ENCODE measurements around the gene SMIM8.

Gene SMIM8

GRCh38 chr6:87340230-87340629 is 17.8 kb downstream of the SMIM8 start:
- Histone ChIP-seq H2BK12ac (ENCODE audit: low read length) (no peak overlapping the region), H3K27ac (replicated peaks; ENCODE audit: low read length) (no peak overlapping the region), H3K4me1 (ENCODE audit: control insufficient read depth in 2 of 2, insufficient read depth in 1 of 2, low read depth in 1 of 2, low read length in 2 of 2) (peaks cover 0 to 4% of the 10 kb centered on the region in 2 donors), H3K36me3 (replicated peaks in 1 of 2; ENCODE audit: control insufficient read depth in 2 of 2, insufficient read depth in 2 of 2, low read length in 2 of 2) (peaks cover 0 to 8% of the 10 kb centered on the region in 2 donors), H3K4ac (ENCODE audit: low read length) (no peak overlapping the region), H3K4me2 (ENCODE audit: insufficient read depth, low read length, poor library complexity, severe bottlenecking) (no peak overlapping the region), H3K23ac (ENCODE audit: low read depth, low read length, poor library complexity) (no peak overlapping the region), H3K18ac (ENCODE audit: low read length) (no peak overlapping the region), H4K91ac (ENCODE audit: low read depth, low read length, poor library complexity) (no peak overlapping the region), H2AFZ (ENCODE audit: low read length) (no peak overlapping the region), H4K8ac (ENCODE audit: low read depth, low read length) (no peak overlapping the region), H3K79me1 (ENCODE audit: low read depth, low read length) (no peaks in the 10 kb centered on the region), H3K14ac (ENCODE audit: low read length) (no peak overlapping the region), H2BK120ac (ENCODE audit: low read depth, low read length) (no peak overlapping the region), H3K4me3 (ENCODE audit: low read length in 2 of 2) (no peak overlapping the region), H2AK5ac (ENCODE audit: low read depth, low read length) (no peak overlapping the region), H2BK15ac (ENCODE audit: low read length) (no peak overlapping the region), H3K9ac (ENCODE audit: low read depth, low read length, poor library complexity) (no peak overlapping the region), H2BK5ac (ENCODE audit: low read length) (no peak overlapping the region), H3K27me3 (ENCODE audit: control insufficient read depth in 3 of 3, insufficient read depth in 3 of 3, low read depth in 1 of 3, low read length in 3 of 3) (no peaks in the 10 kb centered on the region), H3K9me3 (replicated peaks in 1 of 2; ENCODE audit: control insufficient read depth in 2 of 2, insufficient read depth in 1 of 2, low read depth in 1 of 2, low read length in 2 of 2) (no peaks in the 10 kb centered on the region)
- no peak for DNase-seq (ENCODE audit: low spot score)
- WGBS, 2 donors (ENCODE audit: extremely low coverage in 2 of 2, insufficient read length in 2 of 2, insufficient replicate concordance in 1 of 2): no CpG with 5 or more reads among the region's 4 CpGs

DNA sequence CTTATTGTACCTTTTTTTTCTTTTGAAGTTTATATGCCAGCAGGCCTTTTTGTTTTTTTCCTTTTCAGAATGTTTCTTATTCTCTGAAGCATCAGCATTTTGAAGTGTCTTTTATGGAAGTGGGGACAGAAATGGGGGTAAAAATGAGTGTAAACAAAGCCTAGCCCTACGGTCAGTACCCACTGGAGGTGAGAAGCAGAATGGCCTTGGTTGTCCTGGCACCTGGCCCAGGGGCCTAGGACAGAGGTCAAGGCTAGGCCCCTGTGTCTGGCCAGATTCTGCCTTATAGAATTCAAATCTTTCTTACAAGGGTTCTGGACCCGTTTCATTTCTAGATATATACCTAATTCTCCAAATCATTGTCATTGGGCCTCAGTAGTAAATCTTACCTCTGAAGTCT is 18.8 kb downstream of the SMIM8 start:
- Histone ChIP-seq H3K9me3 (replicated peaks in 1 of 2; ENCODE audit: control insufficient read depth in 2 of 2, insufficient read depth in 1 of 2, low read depth in 1 of 2, low read length in 2 of 2) (no peaks in the 10 kb centered on the region), H2AFZ (ENCODE audit: low read length) (no peak overlapping the region), H3K18ac (ENCODE audit: low read length) (no peak overlapping the region), H2BK15ac (ENCODE audit: low read length) (no peak overlapping the region), H3K23ac (ENCODE audit: low read depth, low read length, poor library complexity) (no peak overlapping the region), H3K4ac (ENCODE audit: low read length) (no peak overlapping the region), H2BK12ac (ENCODE audit: low read length) (no peak overlapping the region), H2AK5ac (ENCODE audit: low read depth, low read length) (no peak overlapping the region), H4K91ac (ENCODE audit: low read depth, low read length, poor library complexity) (no peak overlapping the region), H3K27ac (replicated peaks; ENCODE audit: low read length) (no peak overlapping the region), H3K4me1 (ENCODE audit: control insufficient read depth in 2 of 2, insufficient read depth in 1 of 2, low read depth in 1 of 2, low read length in 2 of 2) (peaks cover 0 to 4% of the 10 kb centered on the region in 2 donors), H3K79me1 (ENCODE audit: low read depth, low read length) (no peaks in the 10 kb centered on the region), H3K14ac (ENCODE audit: low read length) (no peak overlapping the region), H3K27me3 (ENCODE audit: control insufficient read depth in 3 of 3, insufficient read depth in 3 of 3, low read depth in 1 of 3, low read length in 3 of 3) (no peaks in the 10 kb centered on the region), H2BK5ac (ENCODE audit: low read length) (no peak overlapping the region), H3K4me2 (ENCODE audit: insufficient read depth, low read length, poor library complexity, severe bottlenecking) (no peak overlapping the region), H2BK120ac (ENCODE audit: low read depth, low read length) (no peak overlapping the region), H3K4me3 (ENCODE audit: low read length in 2 of 2) (no peak overlapping the region), H3K36me3 (replicated peaks in 1 of 2; ENCODE audit: control insufficient read depth in 2 of 2, insufficient read depth in 2 of 2, low read length in 2 of 2) (peaks cover 0 to 11% of the 10 kb centered on the region in 2 donors), H3K9ac (ENCODE audit: low read depth, low read length, poor library complexity) (no peak overlapping the region), H4K8ac (ENCODE audit: low read depth, low read length) (no peak overlapping the region)
- no CpG with 5 or more reads among the region's 2 CpGs for WGBS, 2 donors (ENCODE audit: extremely low coverage in 2 of 2, insufficient read length in 2 of 2, insufficient replicate concordance in 1 of 2)
- no peak for DNase-seq (ENCODE audit: low spot score)

- H2BK12ac ChIP-seq (ENCODE audit: low read length): no peak overlapping the region
- peaks cover 0 to 11% of the 10 kb centered on the region in 2 donors for H3K36me3 ChIP-seq (replicated peaks in 1 of 2; ENCODE audit: control insufficient read depth in 2 of 2, insufficient read depth in 2 of 2, low read length in 2 of 2)
- H4K8ac ChIP-seq (ENCODE audit: low read depth, low read length): no peak overlapping the region
- no peak overlapping the region for H2AK5ac ChIP-seq (ENCODE audit: low read depth, low read length)
- no CpG with 5 or more reads among the region's 1 CpG for WGBS, 2 donors (ENCODE audit: extremely low coverage in 2 of 2, insufficient read length in 2 of 2, insufficient replicate concordance in 1 of 2)
- H3K14ac ChIP-seq (ENCODE audit: low read length): no peak overlapping the region
- H3K4me1 ChIP-seq (ENCODE audit: control insufficient read depth in 2 of 2, insufficient read depth in 1 of 2, low read depth in 1 of 2, low read length in 2 of 2): no peaks in the 10 kb centered on the region
- H3K9me3 ChIP-seq (replicated peaks in 1 of 2; ENCODE audit: control insufficient read depth in 2 of 2, insufficient read depth in 1 of 2, low read depth in 1 of 2, low read length in 2 of 2): no peaks in the 10 kb centered on the region
- DNase-seq (ENCODE audit: low spot score): no peak
- no peak overlapping the region for H2BK15ac ChIP-seq (ENCODE audit: low read length)
- no peak overlapping the region for H2AFZ ChIP-seq (ENCODE audit: low read length)
- no peak overlapping the region for H3K23ac ChIP-seq (ENCODE audit: low read depth, low read length, poor library complexity)
- H3K4ac ChIP-seq (ENCODE audit: low read length): no peak overlapping the region
- H3K79me1 ChIP-seq (ENCODE audit: low read depth, low read length): no peaks in the 10 kb centered on the region
- H3K18ac ChIP-seq (ENCODE audit: low read length): no peak overlapping the region
- H2BK5ac ChIP-seq (ENCODE audit: low read length): no peak overlapping the region
- H3K27me3 ChIP-seq (ENCODE audit: control insufficient read depth in 3 of 3, insufficient read depth in 3 of 3, low read depth in 1 of 3, low read length in 3 of 3): no peaks in the 10 kb centered on the region
- no peak overlapping the region for H3K4me2 ChIP-seq (ENCODE audit: insufficient read depth, low read length, poor library complexity, severe bottlenecking)
- no peak overlapping the region for H3K27ac ChIP-seq (replicated peaks; ENCODE audit: low read length)
- no peak overlapping the region for H2BK120ac ChIP-seq (ENCODE audit: low read depth, low read length)
- H3K4me3 ChIP-seq (ENCODE audit: low read length in 2 of 2): no peak overlapping the region
- no peak overlapping the region for H3K9ac ChIP-seq (ENCODE audit: low read depth, low read length, poor library complexity)
- H4K91ac ChIP-seq (ENCODE audit: low read depth, low read length, poor library complexity): no peak overlapping the region
These were observed 19.5 kb downstream of the SMIM8 start for GRCh38 chr6:87341899-87342298.

GRCh38 chr6:87342829-87343228 is 20.4 kb downstream of the SMIM8 start:
- no peak overlapping the region for H3K4me3 ChIP-seq (ENCODE audit: low read length in 2 of 2)
- no peak overlapping the region for H2BK120ac ChIP-seq (ENCODE audit: low read depth, low read length)
- no peaks in the 10 kb centered on the region for H3K79me1 ChIP-seq (ENCODE audit: low read depth, low read length)
- no peak overlapping the region for H3K14ac ChIP-seq (ENCODE audit: low read length)
- no peak overlapping the region for H2AK5ac ChIP-seq (ENCODE audit: low read depth, low read length)
- H3K9ac ChIP-seq (ENCODE audit: low read depth, low read length, poor library complexity): no peak overlapping the region
- no peak overlapping the region for H3K4me2 ChIP-seq (ENCODE audit: insufficient read depth, low read length, poor library complexity, severe bottlenecking)
- H3K18ac ChIP-seq (ENCODE audit: low read length): no peak overlapping the region
- H4K8ac ChIP-seq (ENCODE audit: low read depth, low read length): no peak overlapping the region
- H4K91ac ChIP-seq (ENCODE audit: low read depth, low read length, poor library complexity): no peak overlapping the region
- no peak overlapping the region for H3K4ac ChIP-seq (ENCODE audit: low read length)
- no peak overlapping the region for H2BK5ac ChIP-seq (ENCODE audit: low read length)
- no peak overlapping the region for H2AFZ ChIP-seq (ENCODE audit: low read length)
- H2BK15ac ChIP-seq (ENCODE audit: low read length): no peak overlapping the region
- DNase-seq (ENCODE audit: low spot score): no peak
- no peaks in the 10 kb centered on the region for H3K27me3 ChIP-seq (ENCODE audit: control insufficient read depth in 3 of 3, insufficient read depth in 3 of 3, low read depth in 1 of 3, low read length in 3 of 3)
- no peak overlapping the region for H2BK12ac ChIP-seq (ENCODE audit: low read length)
- no peak overlapping the region for H3K27ac ChIP-seq (replicated peaks; ENCODE audit: low read length)
- no peaks in the 10 kb centered on the region for H3K9me3 ChIP-seq (replicated peaks in 1 of 2; ENCODE audit: control insufficient read depth in 2 of 2, insufficient read depth in 1 of 2, low read depth in 1 of 2, low read length in 2 of 2)
- no peak overlapping the region for H3K23ac ChIP-seq (ENCODE audit: low read depth, low read length, poor library complexity)
- H3K36me3 ChIP-seq (replicated peaks in 1 of 2; ENCODE audit: control insufficient read depth in 2 of 2, insufficient read depth in 2 of 2, low read length in 2 of 2): peaks cover 0 to 11% of the 10 kb centered on the region in 2 donors
- H3K4me1 ChIP-seq (ENCODE audit: control insufficient read depth in 2 of 2, insufficient read depth in 1 of 2, low read depth in 1 of 2, low read length in 2 of 2): no peaks in the 10 kb centered on the region

All from neuronal stem cell (in vitro differentiated cells).